PC-9 (cell line): ENCODE results near the gene BTRC.

Source experiments
- CTCF ChIP-seq: fragments of 200-600 bp; sonication (generic); conservative IDR thresholded peaks from 2 replicates; pipeline ENCODE4 v1.6.1; 2017; ENCODE audit warnings: mixed run types, antibody characterized with exemption, mild to moderate bottlenecking, moderate library complexity
- EZH2 ChIP-seq: fragments of 200-600 bp; sonication (generic); IDR thresholded peaks from 2 replicates; pipeline ENCODE4 v1.8.0; 2017; ENCODE audit warnings: antibody characterized with exemption, low read depth

- TF ChIP-seq CTCF (no peak), EZH2 (no peak)
These were observed 203.6 kb downstream of the BTRC start for GRCh38 chr10:101557541-101557940.
